ENCODE data around the gene TNFSF11.

DNA sequence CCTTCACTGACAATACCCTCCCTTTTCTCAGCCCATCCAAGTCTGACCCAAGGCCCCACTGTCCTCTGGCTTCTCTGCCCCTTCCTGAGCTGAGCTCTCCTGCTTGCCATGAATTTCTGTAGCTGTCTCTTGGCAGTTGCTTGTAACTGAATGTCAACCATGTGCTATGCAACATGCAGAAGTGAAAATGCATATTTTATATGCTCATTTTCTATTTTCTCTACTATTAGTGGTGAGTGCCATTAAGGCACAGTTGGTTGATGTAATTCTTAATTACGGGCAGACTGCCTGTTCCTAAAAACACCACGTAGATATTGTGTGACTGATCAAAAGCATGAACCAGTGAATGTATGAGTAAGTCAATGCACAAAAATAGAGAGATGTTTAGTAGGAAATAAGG lies 29.6 kb downstream of the TNFSF11 start:
- no peak for TF ChIP-seq CTCF (conservative IDR thresholded peaks at IDR 0.05 in 1 of 2, IDR thresholded peaks at IDR 0.05 in 1 of 2; ENCODE audit: low read depth in 1 of 2, low read length in 2 of 2)
- no peak for TF ChIP-seq EZH2 (IDR thresholded peaks at IDR 0.05; ENCODE audit: low read length, missing control alignments)
